Stimulated activated CD8-positive, alpha-beta memory T cell treated with anti-CD3 and anti-CD28 coated beads, Interleukin-2, amount 100 ng/mL, for 48 hours (primary cell): ENCODE measurements around the gene MX1.
"Not testable (repeated sequence)": the region's sequence is repeated elsewhere in the genome, so short reads cannot be mapped to it uniquely, and the experiment has no call there.

Source experiments
- DNase-seq, 2 donors: peaks; one replicate each; pipeline ENCODE4 v3.0.0-alpha.2; 2020; ENCODE audit warnings: low read depth in 2 of 2

Gene MX1

GRCh38 chr21:41407541-41408460 is 18.2 kb upstream of the MX1 start:
- DNase-seq: no peak

DNA sequence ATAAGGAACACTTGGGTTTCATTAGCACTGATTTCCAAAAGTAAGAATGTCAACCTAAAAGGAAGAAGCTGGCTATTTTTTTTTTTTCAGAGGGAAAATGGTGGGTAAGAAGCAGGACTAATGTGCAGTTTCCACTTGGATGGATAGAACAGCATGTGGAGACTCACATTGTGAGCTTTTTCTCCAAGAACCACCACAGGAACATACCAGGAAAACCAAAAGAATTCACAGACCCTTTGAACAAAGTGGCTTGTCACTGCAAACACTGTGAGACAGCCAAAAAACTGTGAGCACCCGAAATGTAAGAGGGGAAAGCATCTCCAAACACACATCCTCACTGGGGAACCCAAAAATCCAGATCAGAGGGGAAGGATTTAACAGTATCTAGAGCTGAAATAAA is 15.7 kb upstream of the MX1 start:
- DNase-seq: no peak

DNA sequence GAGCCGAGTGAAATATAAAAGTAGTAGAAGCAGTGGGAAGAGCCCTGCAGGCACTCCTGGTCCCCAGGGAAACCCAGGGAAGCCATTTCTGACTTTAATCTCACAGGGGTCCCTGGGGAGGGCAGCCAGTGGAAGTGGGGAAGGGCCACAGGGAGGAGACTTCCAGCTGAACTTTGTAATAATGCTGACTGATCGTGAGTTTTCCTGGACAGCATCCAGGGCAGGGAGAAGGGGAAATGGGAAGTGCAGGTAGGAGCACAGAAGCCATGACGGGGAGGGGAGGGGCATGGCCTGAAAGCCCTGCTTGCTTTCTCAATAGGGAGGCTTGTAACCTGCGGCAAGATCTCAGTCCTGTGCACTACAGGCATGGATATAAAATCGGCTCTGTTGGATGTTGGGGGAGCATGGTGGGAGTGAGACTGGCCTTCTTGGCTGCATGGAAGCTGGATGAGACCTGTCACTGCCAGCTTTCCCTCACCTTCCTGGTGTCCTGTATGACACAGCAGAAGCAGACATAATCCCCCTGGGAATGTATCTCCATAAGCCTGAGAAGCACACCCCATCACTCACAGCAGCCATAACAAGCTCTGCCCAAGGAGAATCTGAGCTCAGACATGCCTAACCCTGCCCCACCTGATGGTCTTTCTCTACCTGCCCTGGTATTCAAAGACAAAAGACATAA is 15.1 kb upstream of the MX1 start:
- no peak for DNase-seq

DNA sequence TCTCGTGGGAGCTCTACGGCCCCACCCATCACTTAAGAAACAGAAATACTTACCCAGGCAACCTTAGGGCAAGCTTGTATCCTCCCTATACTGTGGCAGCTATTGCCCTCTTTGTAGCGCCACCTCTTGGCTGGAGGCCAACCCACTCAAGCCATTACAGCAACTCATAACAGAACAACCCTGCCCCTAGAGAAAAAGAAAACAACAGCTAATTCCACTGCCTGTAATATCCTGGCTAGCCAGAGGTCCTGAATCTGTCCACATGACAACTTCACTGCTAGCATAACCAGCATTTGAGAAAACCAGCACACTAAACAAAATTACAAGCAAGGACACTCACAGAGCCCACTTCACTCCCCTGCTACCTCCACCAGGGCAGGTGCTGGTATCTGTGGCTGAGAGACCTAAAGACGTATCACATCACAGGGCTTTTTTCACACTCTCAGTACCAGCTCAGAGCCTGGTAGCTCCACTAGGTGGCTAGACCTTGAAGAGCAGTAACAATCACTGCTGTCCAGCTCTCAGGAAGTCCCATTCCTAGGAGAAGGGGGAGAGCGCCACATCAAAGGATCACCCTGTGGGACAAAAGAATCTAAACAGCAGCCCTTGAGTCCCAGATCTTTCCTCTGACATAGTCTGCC is 14.5 kb upstream of the MX1 start:
- no peak for DNase-seq

- not testable (repeated sequence) for DNase-seq
Measured at GRCh38 chr21:41417505-41417904, 8.5 kb upstream of the MX1 start.

DNA sequence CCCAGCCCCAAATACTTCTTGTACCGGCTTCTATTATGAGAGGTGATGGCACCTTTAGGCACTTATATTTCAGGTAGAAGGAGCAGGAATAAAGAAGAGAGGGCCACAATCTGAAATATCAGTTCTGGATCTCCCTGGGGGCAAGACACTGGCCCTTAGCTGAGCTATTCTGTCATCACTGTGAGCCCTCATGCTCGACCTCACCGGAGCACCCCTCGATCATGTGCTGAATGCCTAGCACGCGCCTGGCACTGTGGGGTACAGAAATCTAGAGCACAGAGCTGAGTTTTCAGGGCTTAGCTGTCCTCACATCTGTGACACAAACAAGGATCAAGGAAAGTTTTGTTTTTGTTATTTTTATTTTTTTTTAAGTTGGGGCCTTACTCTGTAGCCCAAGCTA is 7.6 kb upstream of the MX1 start:
- no peak for DNase-seq

DNA sequence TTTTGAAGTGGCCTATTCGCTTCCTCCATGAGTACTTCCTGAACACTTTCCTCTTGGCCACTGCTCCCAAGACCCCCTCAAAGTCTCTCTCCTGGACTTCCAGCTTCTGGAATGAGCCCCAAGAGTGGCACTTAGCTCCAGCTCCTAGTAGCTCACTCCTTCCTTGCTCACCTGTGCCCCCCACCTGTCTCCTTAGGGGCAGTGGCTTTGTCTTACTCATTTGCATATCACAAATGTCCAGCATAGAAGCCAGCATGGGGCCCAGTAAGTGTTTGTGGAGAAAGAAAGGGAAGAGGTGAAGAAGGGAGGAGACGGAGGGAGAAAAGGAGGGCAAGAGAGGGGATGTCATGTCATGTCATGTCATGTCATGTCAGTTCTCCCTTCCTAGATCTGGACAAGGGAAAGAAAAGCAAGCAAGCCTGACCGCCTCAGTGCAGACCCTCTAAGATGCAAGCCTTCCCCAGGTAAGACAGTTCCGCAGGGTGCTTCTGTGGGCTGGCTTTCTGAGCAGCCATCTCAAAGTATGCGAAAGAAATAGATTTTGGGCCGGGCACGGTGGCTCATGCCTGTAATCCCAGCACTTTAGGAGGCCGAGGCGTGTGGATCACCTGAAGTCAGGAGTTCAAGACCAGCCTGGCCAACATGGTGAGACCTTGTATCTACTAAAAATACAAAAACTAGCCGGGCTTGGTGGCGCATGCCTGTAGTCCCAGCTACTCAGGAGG is 6.9 kb upstream of the MX1 start:
- no peak for DNase-seq

GRCh38 chr21:41419921-41420862 is 5.8 kb upstream of the MX1 start:
- peak; percentile 25 to 35 for DNase-seq

- not testable (repeated sequence) for DNase-seq
Measured at GRCh38 chr21:41420998-41421397, 5.0 kb upstream of the MX1 start.

DNA sequence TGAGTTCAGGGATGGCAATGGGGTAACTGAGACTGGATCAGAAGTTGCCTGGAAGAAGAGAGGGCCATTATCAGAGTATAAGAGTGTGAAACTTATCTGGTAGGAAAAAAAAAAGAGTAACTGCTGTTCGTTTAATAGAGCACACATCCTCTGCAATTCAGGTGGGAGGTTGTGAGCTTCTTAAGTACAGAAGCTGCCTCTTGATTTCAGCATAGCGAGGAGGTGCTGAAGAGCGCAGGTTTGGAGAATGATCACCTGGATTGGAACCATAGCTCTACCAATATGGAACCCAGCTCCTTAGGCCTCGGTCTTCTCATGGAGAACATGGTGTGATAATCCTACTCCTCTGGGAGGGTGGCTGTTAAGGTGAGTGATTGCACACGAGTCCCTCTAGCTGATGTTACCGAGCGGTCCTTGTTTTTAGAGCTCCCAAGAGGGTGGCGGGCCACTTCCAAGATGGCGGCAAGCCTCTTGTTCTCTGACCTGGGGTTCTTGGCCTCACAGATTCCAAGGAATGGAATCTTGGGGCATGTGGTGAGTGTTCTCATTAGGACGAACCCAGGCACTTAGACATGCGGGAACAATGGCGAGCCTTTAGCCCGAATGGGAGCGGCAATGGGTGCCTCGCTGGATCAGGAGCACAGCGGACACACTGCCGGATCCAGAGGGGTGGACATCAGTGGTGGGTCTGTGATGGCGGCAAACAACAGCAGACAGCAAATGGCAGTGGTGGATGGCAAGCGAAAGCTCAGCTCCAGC is 3.3 kb upstream of the MX1 start:
- DNase-seq: no peak

GRCh38 chr21:41423305-41423636 is 2.8 kb upstream of the MX1 start:
- DNase-seq: not testable (repeated sequence)

DNA sequence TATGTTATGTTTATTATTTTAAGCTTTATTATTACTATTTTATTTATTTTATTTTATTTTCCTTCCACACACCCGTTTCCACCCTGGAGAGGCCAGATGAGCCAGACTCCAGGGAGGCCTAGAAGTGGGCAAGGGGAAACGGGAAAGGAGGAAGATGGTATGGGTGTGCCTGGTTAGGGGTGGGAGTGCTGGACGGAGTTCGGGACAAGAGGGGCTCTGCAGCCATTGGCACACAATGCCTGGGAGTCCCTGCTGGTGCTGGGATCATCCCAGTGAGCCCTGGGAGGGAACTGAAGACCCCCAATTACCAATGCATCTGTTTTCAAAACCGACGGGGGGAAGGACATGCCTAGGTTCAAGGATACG is 468 bp upstream of the MX1 start:
- DNase-seq: no peak

DNA sequence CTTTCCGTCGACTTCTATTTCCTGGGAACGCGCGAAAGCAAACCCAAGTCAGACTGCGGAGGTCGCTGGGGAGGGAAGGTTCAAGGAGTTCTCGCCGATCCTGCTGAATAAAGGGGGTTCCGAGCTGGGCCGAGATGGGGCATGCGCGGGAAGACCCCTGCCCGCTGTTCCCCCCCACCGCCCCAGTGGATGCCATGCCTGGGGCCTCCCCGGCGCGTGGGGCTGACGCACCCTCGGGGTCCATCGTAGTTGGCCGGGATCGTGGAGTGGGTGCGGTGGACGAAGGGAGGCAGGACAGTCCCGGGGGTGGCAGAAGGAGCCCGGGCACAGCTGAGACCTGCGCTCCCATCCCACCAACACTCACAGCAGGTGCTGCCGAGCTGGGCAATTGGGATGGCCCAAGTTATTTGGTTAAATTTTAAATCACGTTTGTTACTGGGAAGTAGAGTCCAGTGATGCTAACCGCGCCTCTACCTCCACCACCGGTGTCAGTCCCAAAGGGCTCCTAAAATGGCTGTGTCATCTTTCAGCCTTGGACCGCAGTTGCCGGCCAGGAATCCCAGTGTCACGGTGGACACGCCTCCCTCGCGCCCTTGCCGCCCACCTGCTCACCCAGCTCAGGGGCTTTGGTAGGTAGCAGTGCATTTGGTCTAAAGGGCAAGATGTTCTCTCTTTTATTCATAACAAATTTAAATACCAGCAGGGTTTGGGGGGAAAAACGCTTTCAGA is 801 bp downstream of the MX1 start:
- DNase-seq: no peak

DNA sequence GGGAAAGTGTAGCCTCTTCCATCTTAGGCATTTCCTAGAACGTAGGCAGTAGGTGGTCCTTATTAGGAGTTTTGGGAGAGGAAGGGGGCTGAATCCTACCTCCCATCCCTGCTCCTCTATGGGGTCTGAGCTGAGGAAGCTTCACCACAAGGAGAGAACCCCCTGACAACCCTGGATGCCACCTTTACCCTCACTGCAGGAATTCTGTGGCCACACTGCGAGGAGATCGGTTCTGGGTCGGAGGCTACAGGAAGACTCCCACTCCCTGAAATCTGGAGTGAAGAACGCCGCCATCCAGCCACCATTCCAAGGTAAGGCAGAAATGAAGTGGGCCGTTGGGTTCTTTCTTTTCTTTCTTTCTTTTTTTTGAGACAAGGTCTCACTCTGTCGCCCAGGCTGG is 1.5 kb downstream of the MX1 start:
- no peak for DNase-seq

DNA sequence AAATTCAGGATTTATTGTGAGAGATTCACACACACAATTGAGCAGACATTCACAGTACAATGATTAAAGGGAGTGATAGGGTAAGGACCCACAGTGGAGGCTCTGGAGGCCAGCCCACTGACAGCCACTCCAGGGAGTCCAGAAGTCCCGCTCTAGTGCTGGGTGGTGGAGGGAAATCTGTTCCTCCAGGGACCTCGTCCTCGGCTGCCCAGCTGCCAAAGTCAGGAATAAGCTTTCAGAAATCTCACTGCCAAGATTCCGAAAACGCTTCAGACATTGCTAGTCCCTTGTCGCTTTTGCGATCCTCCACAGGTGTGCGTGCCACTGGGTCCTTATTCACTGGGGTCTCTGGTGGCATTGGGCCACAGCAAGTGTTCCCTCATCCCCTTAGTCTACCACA is 2.3 kb downstream of the MX1 start:
- no peak for DNase-seq

- DNase-seq: no peak
Measured at GRCh38 chr21:41428847-41429246, 2.8 kb downstream of the MX1 start.

DNA sequence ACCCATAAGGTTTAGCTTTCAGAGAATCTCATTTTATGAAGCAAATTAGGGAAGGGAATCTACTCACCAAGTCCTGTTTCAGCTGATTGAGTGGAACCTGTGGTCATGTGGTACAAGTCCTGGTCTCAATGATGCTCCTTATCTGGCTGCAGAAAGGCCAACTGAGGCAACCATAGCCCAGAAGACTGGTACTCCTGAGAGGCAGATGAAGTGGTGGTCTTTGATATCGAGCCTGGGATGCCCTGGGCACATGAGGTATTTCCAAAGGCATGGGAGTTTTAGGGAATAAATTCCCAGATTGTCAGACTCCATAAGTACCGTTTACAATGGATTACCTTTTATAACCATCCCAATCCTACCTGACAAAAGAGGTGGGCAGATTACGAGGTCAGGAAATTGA is 3.3 kb downstream of the MX1 start:
- no peak for DNase-seq

GRCh38 chr21:41429925-41430491 is 4.0 kb downstream of the MX1 start:
- DNase-seq: no peak

- DNase-seq: no peak
Measured at GRCh38 chr21:41431788-41432548, 5.9 kb downstream of the MX1 start.
